HT-29 (cell line): ENCODE measurements around the gene PTH2R. TPM values are rescaled to one million over a fixed set of nuclear protein-coding genes. Genes with fewer than 3 reads are reported as not detected.
"Not testable (repeated sequence)": the region's sequence is repeated elsewhere in the genome, so short reads cannot be mapped to it uniquely, and the experiment has no call there.

Source experiments
- DNase-seq: peaks from one replicate; pipeline ENCODE4 v3.0.0-alpha.2; 2015; ENCODE audit warnings: low spot score
- total RNA-seq: library from RNA; depleted of rRNA; stranded (reverse); fragments of >200 nt; shearing (Covaris generic); gene quantifications from 2 replicates; pipeline ENCODE4 v1.2.3, GENCODE V29; 2014

PTH2R gene
- total RNA-seq, 1 experiment from 2014 or later = not detected

DNA sequence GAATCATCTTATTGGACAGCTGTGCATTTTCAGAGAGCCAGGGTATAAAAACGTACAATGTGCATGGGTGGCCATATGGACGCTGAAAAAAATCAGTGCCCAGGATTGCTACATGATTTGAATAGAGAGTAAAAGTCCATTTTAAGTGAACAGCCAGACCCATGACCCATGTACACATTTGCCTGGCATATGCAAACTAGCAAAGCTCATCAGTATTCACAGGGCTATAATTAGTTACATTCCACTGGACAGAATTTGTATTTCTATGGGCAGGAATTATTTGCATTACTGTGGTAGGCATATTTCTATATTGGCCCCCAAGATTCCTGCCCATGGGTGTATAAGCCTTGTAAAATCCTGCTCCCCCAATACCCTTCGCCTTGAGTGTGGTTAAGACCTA lies 78.8 kb downstream of the PTH2R start:
- DNase-seq = no peak

DNA sequence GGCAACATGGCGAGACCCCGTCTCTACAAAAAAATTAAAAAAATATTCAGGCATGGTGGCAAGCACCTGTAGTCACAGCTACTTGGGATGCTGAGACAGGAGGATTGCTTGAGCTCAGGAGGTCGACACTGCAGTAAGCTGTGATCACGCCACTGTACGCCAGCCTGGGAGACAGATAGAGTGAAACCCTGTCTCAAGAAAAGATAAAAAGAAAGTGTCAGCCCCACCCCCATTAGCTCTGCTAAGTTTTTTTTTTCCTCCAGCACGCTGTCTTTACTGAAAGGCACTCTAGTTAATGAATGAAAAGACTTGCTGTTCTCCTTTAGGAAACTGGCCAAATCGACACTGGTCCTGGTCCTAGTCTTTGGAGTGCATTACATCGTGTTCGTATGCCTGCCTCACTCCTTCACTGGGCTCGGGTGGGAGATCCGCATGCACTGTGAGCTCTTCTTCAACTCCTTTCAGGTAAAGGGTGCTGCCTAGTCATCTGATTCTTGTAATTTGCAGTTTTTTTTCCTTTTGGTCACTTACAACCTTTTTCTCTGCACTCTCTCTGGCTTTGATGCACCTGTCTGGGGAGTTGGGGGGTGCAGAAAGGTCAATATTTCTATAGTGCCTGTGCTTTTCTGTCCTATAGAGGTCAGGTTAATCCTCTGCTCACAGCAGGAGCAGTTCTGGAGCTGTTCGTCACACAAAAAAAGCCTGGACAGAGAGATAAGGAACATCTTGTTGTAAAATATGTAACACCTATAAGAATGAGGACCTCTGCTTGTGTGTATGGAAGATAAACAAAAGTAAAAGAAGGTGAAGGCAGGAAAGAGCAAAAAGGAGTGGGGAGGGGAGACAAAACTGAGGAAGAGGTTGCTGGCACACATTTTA lies 82.3 kb downstream of the PTH2R start:
- DNase-seq = no peak

DNA sequence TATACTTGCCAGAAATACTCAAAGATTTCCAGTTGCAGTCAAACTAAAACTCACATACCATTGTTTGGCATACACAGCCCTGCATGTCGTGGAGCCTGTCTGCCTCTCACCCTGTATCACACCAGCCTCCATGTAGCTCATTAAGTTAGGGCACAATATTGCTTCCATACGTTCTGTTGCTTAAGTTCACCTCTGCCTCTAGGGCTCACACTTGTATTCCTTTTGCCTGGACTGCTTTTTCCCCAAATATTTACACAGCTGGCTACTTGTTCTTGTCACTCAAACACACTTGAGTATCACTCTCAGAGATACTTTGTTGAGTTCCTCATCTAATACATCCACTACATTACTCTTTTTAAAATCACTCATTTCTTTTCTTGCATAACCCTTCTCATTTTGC lies 83.1 kb downstream of the PTH2R start:
- peak; percentile 36 for DNase-seq

DNA sequence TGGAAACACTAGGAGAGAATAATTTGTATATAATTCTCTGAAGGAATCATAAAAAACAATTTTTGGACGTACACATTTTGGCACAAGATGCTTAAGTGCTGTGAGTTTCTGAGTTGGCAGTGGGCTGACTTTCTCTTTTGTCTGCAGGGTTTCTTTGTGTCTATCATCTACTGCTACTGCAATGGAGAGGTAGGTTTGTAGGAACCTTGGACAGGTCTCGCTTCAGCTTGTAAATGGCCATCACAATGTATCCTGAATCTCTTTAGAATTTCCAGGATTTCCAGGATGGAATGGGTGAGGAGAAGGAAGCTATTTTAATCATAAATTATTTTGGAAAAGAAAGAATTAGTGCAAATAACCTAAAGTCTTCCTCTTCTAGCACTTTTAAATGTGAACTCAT lies 83.9 kb downstream of the PTH2R start:
- DNase-seq = no peak

DNA sequence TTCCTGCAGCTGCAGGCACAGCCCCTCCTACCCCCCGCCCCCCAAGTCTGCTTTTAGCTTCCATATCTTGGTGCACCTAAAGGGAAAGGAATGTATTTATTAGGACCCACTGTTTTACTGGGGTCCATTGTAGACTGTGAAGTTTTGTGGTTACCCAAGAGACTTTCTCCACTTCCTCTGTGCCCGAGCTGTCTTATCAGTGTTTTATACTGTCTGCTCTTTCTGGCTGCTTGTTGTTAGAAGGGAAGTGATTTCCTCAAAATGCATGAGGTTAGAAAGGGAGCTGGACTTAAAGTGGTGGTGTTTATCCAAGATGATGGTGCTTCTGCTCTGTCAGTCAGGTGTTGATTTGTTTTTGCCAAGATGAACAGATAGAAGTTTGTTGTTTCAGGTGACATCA lies 85.0 kb downstream of the PTH2R start:
- no peak for DNase-seq

DNA sequence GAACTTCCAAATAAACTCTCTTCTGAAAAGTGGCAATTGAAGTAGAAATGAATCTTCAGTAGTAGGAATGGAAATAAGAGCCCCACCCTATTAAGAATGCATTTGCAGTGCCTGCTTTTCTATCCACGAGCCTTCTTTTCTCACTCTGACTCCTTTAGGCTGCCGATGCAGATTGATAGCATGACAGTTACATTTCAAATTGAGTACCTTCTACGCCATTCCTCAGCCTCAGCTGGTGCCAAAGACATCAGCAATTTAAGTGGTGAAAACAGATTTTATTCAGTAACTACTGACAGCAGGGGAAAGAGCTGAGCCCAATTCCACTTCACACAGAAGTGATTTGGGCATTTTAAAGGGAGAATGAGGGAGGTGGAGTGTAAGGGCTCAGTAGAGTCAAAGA lies 85.5 kb downstream of the PTH2R start:
- no peak for DNase-seq

DNA sequence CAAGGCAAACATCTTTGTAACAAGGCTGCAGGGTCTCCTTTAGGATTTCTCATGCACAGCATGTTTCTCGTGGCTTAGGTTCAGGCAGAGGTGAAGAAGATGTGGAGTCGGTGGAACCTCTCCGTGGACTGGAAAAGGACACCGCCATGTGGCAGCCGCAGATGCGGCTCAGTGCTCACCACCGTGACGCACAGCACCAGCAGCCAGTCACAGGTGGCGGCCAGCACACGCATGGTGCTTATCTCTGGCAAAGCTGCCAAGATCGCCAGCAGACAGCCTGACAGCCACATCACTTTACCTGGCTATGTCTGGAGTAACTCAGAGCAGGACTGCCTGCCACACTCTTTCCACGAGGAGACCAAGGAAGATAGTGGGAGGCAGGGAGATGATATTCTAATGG lies 86.6 kb downstream of the PTH2R start:
- DNase-seq = no peak

DNA sequence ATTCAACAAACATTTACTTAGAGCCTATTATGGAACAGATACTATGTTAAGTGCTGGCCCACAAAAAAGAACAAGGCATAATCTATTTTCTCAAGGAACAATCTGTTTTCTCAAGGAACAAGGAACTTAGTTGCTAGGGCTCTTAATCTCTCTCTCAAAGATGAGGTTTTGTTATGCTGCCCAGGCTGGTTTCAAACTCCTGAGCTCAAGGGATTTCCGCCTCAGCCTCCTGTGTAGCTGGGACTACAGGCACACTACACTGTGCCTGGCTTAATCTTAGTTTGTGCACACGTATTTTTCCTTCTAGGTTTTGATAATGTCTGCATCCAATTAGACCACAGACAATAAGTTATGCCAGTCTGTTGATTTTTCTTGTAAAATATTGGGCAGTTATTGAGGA lies 89.5 kb downstream of the PTH2R start:
- no peak for DNase-seq

DNA sequence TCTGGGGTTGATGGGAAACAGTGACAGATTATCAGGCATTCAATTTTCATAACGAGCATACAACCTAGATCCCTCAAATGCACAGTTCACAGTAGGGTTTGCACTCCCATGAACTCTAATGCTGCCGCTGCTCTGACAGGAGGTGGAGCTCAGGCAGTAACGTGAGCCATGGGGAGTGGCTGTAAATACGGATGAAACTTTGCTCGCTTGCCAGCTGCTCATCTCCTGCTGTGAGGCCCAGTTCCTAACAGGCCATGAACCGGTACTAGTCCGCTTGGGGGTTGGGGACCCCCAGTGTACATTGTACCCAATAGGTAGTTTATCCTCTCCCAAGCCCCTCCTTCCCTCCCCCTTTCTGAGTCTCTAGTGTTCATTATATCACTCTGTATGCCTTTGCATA lies 94.6 kb downstream of the PTH2R start:
- DNase-seq = peak; percentile 34

DNA sequence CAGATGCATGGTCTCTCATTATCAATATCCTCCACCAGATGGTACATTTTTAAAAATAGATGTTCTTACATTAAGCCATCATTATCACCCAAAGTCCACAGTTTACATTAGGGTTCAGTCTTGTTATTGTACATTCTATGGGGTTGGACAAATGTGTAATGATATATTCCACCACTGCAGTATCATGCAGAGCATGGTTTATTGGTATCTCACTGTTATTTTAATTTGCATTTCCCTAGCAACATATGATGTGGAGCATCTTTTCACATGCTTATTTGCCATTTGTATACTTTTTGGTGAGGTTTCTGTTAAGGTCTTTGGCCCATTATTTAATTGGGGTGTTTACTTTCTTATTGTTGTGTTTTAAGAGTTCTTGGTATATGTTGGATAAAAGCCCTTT lies 95.7 kb downstream of the PTH2R start:
- DNase-seq = no peak

DNA sequence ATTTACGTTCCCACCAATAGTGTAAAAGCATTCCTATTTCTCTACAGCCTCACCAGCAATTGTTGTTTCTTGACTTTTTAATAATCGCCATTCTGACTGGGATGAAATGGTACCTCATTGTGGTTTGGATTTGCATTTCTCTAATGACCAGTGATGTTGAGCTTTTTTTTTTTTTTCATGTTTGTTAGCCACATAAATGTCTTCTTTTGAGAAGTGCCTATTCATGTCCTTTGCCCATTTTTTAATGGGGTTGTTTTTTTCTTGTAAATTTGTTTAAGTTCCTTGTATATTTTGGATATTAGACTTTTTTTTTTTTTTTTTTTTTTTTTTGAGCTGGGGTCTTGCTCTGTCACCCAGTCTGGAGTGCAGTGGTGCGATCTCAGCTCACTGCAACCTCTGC lies 98.8 kb downstream of the PTH2R start:
- not testable (repeated sequence) for DNase-seq

DNA sequence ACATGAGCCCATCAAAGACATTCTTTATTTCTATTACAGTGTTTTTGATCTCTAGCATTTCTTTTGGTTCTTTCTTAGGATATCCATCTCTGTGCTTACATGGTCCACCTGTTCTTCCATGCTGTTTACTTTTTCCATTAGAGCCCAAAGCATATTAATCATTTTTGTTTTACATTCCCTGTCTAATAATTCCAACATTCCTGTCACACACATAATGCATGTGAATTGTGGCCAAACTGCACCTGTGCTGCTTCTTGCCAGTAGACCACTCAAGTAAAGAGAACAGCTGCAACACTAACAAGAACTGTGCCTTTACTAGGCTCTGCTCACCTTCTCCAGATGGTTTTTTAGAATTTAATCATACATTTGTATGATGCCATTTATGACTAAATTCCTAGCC lies 103.0 kb downstream of the PTH2R start:
- no peak for DNase-seq

DNA sequence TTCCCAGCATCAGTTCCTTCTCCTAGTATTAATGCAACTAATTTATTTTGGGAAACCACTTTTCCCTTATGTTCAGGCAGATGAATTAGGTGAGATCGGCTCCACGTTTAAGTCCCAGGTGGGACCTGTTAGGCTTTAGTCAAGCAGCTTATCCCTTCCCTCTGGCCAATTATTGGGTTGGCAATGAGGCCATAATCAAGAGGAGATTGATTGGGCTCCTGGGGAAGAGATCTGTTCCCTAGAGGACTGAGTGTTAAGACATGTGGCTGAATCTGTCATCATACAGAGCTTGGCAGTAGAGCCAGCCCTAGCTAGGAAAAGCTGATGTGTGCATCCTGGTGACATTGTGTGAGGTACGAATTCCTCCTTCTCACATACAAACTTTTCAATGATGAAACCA lies 104.4 kb downstream of the PTH2R start:
- DNase-seq = no peak

DNA sequence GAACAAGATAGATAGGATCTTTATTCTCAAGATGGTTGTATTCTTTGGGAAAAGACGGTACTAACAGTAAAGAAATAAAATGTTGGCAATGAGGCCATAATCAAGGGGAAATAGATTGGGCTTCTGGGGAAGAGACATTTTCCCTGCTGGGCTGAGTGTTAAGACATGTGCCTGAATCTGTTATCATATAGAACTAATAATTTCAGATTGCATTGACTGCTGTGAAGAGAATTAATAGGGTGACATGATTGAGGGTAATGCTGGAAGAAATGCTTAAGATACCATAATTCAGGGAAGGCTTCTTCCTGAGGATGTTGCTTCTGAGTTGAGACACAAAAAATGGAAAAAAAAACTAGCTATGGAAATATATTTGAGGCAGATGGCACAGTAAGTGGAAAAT lies 105.0 kb downstream of the PTH2R start:
- DNase-seq = no peak

DNA sequence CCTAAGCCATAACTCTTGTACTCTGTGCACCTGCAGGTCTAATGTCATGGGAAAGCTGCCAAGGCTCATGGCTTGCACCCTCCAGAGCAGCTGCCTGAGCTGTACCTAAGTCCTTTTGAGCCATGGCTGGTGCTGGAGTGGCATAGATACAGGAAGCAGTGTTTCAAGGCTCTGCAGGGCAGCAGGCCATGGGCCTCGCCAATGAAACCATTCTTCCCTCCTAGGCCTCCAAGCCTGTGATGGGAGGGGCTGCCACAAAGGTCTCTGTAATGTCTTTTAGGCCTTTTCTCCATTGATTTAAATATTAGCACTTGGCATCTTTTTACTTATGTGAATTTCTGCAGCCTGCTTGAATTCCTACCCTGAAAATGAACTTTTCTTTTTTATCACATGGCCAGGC lies 108.5 kb downstream of the PTH2R start:
- no peak for DNase-seq

DNA sequence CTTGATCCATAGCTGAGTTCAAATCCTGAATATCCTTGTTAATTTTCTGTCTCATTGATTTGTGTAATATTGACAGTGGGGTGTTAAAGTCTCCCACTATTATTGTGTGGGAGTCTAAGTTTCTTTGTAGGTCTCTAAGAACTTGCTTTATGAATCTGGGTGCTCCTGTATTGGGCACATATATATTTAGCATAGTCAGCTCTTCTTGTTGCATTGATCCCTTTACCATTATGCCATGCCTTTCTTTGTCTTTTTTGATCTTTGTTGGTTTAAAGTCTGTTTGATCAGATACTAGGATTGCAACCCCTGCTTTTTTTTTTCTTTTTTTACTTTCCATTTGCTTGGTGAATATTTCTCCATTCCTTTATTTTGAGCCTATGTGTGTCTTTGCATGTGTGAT lies 116.5 kb downstream of the PTH2R start:
- not testable (repeated sequence) for DNase-seq

DNA sequence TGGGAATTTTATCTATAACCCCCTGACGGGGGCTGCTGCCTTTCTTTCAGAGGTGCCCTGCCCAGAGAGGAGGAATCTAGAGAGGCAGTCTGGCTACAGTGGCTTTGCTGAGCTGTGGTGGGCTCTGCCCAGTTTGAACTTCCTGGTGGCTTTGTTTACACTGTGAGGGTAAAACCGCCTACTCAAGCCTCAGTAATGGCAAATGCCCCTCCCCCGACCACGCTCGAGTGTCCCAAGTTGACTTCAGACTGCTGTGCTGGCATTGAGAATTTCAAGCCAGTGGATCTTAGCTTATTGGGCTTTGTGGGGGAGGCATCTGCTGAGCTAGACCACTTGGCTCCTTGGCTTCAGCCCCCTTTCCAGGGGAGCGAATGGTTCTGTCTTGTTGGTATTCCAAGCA lies 118.6 kb downstream of the PTH2R start:
- DNase-seq = not testable (repeated sequence)

DNA sequence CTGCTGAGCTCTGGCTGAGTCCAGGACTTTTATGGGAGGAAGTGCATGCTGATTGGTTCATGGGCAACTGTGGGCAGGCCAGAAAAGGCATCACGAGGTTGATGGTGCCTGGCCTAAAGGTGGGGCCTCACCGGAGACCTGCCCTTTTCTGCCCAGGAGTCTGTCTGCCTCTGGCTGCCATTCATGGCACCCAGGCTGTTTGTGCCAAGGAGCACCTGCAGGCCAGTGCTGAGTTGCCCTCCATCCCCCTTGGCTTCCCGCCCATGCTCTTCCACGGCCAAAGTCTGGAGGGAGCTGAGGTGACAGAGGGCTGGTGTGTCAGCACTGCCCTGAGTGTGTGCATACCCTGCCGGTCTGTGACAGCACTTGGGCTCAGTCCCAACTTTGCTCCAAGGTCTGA lies 123.2 kb downstream of the PTH2R start:
- peak; percentile 11 for DNase-seq

DNA sequence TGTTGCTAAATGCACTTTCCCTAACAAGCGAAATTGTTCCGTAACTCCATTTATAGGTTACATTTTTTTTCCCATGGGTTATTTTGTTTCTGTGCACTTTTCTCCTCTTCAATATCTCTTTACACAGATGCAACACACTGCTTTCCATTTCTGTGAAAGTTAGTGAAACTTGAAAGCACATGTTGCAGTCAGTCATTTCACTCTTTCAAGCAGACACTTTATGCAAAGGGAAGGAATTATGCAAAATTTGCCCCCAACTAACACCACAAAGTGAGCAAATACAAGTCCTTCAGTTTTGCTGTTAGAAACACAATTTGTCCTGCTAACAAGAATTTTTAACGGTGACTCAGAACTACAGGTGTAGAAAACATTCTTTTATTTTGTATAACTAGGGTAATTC lies 124.8 kb downstream of the PTH2R start:
- no peak for DNase-seq

DNA sequence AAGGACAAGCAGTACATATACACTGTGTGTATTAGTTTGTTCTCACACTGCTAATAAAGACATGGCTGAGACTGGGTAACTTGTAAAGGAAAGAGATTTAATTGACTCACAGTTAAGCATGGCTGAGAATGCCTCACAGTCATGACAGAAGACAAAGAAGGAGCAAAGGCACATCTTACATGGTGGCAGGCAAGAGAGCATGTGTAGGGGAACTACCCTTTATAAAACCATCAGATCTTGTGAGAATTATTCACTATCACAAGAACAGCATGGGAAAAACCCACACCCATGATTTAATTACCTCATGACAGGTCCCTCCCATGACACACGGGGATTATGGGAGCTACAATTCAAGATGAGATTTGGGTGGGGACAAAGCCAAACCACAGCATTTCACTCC lies 129.0 kb downstream of the PTH2R start:
- DNase-seq = not testable (repeated sequence)

DNA sequence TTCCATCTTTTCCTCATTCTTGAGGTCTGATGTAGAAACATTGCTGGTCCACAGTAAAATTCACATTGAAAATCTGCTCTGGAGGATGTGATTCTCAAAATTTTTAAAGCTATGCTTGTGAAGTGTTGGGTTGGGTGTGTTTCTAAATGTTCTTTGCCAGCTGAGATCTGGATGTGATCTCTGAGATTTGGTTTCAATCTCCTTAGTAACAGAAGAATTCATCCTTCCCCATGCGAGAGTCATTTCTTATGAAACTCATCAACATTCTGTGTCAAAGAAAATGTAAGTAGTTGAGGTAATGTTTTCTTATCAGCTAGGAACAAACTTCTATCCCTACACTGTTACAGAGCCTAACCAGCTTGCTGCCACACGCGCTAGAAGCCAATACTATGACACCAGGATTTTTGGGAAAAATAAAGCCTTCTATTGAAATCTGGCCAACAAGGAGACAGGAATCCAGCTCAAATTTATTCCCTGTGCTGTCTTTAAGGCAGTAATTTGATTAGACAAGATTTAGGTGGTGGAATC lies 134.9 kb downstream of the PTH2R start:
- no peak for DNase-seq

DNA sequence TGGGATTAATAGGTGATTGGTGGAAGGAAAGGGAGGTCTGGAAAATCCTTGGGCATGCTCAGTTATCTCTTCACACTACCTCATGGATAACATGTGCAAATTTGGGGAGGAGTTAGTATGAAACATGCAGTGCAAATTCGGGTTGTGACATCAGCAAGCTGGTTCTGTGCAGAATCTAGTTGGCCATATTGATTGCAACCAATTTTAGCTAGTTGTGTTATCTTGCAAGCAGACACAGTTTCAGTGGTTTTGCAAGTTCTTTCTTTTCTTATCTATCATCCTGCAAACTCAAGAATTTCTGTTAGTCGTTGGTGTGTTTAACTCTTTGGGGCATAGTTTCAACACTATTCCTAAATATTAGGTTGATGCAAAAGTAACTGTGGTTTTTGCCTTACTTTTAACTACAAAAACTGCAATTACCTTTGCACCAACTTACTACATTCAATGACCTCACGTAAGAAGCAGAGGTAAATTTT lies 135.4 kb downstream of the PTH2R start:
- no peak for DNase-seq

DNA sequence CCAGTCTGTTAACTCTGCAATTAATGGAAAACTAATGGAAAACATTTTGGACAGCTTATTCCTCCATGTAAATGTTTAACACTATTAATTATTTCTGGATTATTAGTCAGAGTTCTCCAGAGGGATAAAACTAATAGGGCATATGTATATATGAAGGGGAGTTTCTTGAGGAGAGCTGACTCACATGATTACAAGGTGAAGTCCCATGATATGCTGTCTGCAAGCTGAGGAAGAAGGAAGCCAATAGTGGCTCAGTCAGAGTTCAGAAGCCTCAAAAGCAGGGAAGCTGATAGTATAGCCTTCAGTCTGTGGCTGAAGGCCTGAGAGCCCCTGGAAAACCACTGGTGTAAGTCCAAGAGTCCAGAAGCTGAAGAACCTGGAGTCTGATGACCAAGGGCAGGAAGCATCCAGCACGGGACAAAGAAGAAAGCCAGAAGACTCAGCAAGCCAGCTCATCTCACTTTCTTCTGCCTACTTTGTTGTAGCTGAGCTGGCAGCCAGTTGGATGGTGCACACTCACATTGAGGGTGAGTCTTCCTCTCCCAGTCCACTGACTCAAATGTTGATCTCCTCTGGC lies 136.0 kb downstream of the PTH2R start:
- DNase-seq = no peak
